Right lobe of liver (tissue), 6 donors: ENCODE measurements around the gene FAP. TPM values are rescaled to one million over a fixed set of nuclear protein-coding genes. Genes with fewer than 3 reads are reported as not detected.

Experiments used
- ATAC-seq, 4 donors: fragments of 200-7000 bp; cut with Tn5 transposase; one replicate each; pipeline ENCODE4 v1.9.1; 2020; ENCODE audit warnings: mild to moderate bottlenecking in 4 of 4, moderate library complexity in 4 of 4
- DNase-seq, 3 donors: peaks; one replicate each; pipeline ENCODE4 v3.0.0-alpha.2; 2020
- H3K27ac ChIP-seq, 3 donors: fragments of 200-600 bp; one replicate each; pipeline ENCODE4 v1.8.0; 2022
- H3K27me3 ChIP-seq, 2 donors: fragments of 200-600 bp; one replicate each; pipeline ENCODE4 v1.8.0; 2022
- H3K36me3 ChIP-seq, 4 donors: fragments of 200-600 bp; sonication (generic) in 1 of 4; one replicate each; pipeline versions ENCODE4 v1.5.1 to v1.8.0; 2017 to 2022; ENCODE audit warnings: control low read depth in 1 of 4
- H3K4me1 ChIP-seq, 4 donors: fragments of 200-600 bp; sonication (generic) in 1 of 4; one replicate each; pipeline versions ENCODE4 v1.5.1 to v1.8.0; 2017 to 2022; ENCODE audit warnings: control low read depth in 1 of 4
- H3K4me3 ChIP-seq, 3 donors: fragments of 200-600 bp; one replicate each; pipeline ENCODE4 v1.8.0; 2022
- H3K9me3 ChIP-seq, 4 donors: fragments of 200-600 bp; sonication (generic) in 1 of 4; one replicate each; pipeline versions ENCODE4 v1.5.1 to v1.8.0; 2017 to 2022; ENCODE audit warnings: control low read depth in 1 of 4
- POLR2A ChIP-seq: fragments of 450-650 bp; IDR thresholded peaks from one replicate; pipeline ENCODE4 v1.6.1; 2017; ENCODE audit warnings: antibody characterized with exemption, mild to moderate bottlenecking
- WGBS: methylation state at CpG from one replicate; pipeline ENCODE4 v1.1.6; 2018; ENCODE audit warnings: low coverage, low lambda C conversion rate; ENCODE audit not compliant: insufficient coverage; ENCODE audit errors: missing lambda C conversion rate; 5-methylcytosine and 5-hydroxymethylcytosine counted together
- intact Hi-C, 2 donors: fragments of 100-400 bp; cut with DNase I; formaldehyde crosslinking; loops; one replicate each; pipeline versions ENCODE4 v1.11.2 to v1.14.1; 2022
- total RNA-seq, 6 experiments: library from RNA; depleted of rRNA in 2 of 6; stranded (reverse); fragments of >200 nt in 2 of 6; fragmentation: NEBNext Ultra II Directional in 3 of 6; extraction: Animal tissue kit (Norgen Biotek cat#: 25700) in 3 of 6; gene quantifications; one replicate each; pipeline versions ENCODE4 v1.1.0 to v1.2.4, GENCODE V29; 2016 to 2023
- TF ChIP-seq, protein P1 (sequence below), 4 donors: fragments of 200-600 bp in 3 of 4; fragments of 450-650 bp in 1 of 4; IDR thresholded peaks; one replicate each; pipeline versions ENCODE4 v1.5.1 to v1.8.0; 2016 to 2022; ENCODE audit warnings: antibody characterized with exemption in 4 of 4, mild to moderate bottlenecking in 2 of 4
- donor health status: DM: no; HTN: yes; CAD: no.
- donor health status: DM: no; HTN: no; CAD: no.
- donor health status: DM: no; HTN: no; CAD: no.
- donor health status: DM: no; HTN: yes; CAD: no.
- donor health status: DM: no; HTN: yes; CAD: no.

Gene FAP
- total RNA-seq, 6 experiments from 2014 or later: 0.22 to 0.93 (median 0.55) TPM; not detected in 2

- Histone ChIP-seq H3K27me3 (no peaks in the 10 kb centered on the region), H3K27ac (no peak overlapping the region), H3K36me3 (no peaks in the 10 kb centered on the region), H3K4me3 (no peak overlapping the region), H3K4me1 (no peaks in the 10 kb centered on the region), H3K9me3 (no peaks in the 10 kb centered on the region)
- 60% methylated on average over 1 of the region's 1 CpG for WGBS
- no peak for TF ChIP-seq POLR2A
- TF ChIP-seq, protein P1, sequence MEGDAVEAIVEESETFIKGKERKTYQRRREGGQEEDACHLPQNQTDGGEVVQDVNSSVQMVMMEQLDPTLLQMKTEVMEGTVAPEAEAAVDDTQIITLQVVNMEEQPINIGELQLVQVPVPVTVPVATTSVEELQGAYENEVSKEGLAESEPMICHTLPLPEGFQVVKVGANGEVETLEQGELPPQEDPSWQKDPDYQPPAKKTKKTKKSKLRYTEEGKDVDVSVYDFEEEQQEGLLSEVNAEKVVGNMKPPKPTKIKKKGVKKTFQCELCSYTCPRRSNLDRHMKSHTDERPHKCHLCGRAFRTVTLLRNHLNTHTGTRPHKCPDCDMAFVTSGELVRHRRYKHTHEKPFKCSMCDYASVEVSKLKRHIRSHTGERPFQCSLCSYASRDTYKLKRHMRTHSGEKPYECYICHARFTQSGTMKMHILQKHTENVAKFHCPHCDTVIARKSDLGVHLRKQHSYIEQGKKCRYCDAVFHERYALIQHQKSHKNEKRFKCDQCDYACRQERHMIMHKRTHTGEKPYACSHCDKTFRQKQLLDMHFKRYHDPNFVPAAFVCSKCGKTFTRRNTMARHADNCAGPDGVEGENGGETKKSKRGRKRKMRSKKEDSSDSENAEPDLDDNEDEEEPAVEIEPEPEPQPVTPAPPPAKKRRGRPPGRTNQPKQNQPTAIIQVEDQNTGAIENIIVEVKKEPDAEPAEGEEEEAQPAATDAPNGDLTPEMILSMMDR (IDR thresholded peaks at IDR 0.05): no peak
- intact Hi-C loops: no loop called here
- ATAC-seq: no peak
- DNase-seq: no peak
Observed at GRCh38 chr2:162245061-162245460, 1.8 kb upstream of the FAP start.

DNA sequence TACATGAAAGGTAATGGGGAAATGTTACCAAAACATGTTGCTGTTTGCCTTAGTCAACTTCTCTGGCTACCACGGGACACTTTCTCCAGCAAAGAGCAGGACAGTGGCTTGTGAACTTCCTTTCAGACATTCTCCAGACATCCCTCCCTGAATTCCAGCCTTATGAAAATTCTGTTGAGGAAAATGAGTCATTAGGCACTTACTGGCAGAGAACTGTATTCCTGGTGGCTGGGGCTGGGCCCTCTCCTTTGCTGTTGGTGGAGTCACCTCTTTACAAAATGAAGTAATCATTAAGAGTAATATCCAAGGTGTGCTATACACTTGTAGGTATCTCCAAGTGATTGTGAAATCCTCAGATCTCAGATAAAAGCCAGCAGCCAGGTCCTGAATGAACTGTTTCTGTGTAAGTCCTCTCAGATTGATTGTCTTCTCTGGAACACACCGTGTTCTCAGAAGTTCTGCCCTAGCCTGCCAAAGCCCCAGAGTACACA is 1.3 kb upstream of the FAP start:
- no peaks in the 10 kb centered on the region for H3K9me3 ChIP-seq
- no peaks in the 10 kb centered on the region for H3K4me1 ChIP-seq
- H3K36me3 ChIP-seq: no peaks in the 10 kb centered on the region
- 69% methylated on average over 2 of the region's 2 CpGs for WGBS
- intact Hi-C loops: no loop called here
- no peaks in the 10 kb centered on the region for H3K27me3 ChIP-seq
- no peak for TF ChIP-seq POLR2A
- TF ChIP-seq, protein P1 (IDR thresholded peaks at IDR 0.05): no peak
- H3K27ac ChIP-seq: no peak overlapping the region
- ATAC-seq (peak in 2 of 4 donors; percentile 26 to 46), DNase-seq (no peak)
- H3K4me3 ChIP-seq: no peak overlapping the region

- H3K4me3 ChIP-seq: no peak overlapping the region
- no peaks in the 10 kb centered on the region for H3K27me3 ChIP-seq
- no peaks in the 10 kb centered on the region for H3K9me3 ChIP-seq
- H3K4me1 ChIP-seq: no peaks in the 10 kb centered on the region
- intact Hi-C loops: no loop called here
- WGBS: 47% methylated on average over 1 of the region's 1 CpG
- ATAC-seq: no peak
- H3K36me3 ChIP-seq: no peaks in the 10 kb centered on the region
- TF ChIP-seq, protein P1 (IDR thresholded peaks at IDR 0.05): no peak
- no peak for TF ChIP-seq POLR2A
- H3K27ac ChIP-seq: no peak overlapping the region
- no peak for DNase-seq
Observed at GRCh38 chr2:162243715-162244114, 470 bp upstream of the FAP start.

DNA sequence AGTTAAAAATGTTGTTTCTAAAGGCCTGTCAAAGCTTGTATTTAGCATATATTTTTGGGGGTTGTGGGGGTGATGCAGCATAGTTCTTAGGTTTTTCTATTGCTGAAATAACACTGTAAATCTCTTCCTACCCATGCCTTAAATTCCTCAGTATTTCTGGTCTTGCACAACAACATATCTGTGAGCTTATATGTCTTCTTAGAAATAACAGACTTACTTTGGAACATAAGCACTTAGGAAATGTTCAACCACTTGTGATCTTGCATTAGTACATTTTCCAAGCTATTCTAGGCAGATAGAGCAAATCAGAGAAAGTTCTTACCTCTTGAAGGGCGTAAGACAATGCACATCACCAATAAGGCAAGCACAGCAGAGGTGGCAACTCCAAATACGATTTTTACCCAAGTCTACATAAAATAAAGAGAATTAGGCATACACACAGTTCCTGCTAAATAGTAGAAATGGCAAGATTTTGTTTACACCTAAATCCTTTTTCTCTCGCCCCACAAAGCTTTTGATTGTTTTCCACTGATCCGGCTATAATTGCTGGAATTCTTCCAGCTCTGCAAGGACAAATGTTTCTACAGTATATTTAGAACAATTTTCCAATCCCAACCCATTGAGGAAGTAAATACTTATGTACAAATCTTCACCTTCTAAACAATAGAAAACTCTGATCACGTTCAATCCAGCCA is 512 bp downstream of the FAP start:
- Histone ChIP-seq H3K27me3 (no peaks in the 10 kb centered on the region), H3K9me3 (no peaks in the 10 kb centered on the region), H3K4me3 (no peak overlapping the region), H3K27ac (no peak overlapping the region), H3K4me1 (no peaks in the 10 kb centered on the region), H3K36me3 (no peaks in the 10 kb centered on the region)
- ATAC-seq: no peak
- intact Hi-C loops: no loop called here
- DNase-seq: no peak
- no peak for TF ChIP-seq POLR2A
- TF ChIP-seq, protein P1 (IDR thresholded peaks at IDR 0.05): no peak
- 55% methylated on average over 5 of the region's 5 CpGs for WGBS
